COR-L47 (cell line): ENCODE measurements around the gene IGFN1.

Experiments used
- DNase-seq: peaks from one replicate; lab custom pipeline; 2025; lab: John Stamatoyannopoulos, UW

The IGFN1 gene

DNA sequence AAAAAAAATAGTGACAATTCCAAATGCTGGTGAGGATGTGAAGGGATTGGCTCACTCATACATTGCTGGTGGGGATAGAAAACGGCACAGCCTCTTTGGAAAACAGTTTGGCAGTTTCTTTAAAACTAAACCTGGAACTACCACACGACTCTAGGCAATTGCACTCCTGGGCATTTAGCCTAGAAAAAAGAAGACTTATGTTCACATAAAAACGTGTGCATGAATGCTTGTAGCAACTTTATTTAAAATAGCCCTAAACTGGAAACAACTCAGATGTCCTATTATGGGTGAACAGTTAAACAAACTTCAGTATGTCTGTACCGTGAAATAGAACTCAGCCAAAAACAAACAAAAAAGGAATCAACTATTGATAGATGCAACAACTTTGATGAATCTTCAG is 26.9 kb upstream of the IGFN1 start:
- DNase-seq, result no peak

GRCh38 chr1:201164645-201165044 is 26.0 kb upstream of the IGFN1 start:
- no peak for DNase-seq

GRCh38 chr1:201167041-201167991 is 23.3 kb upstream of the IGFN1 start:
- DNase-seq, result peak; percentile 68

GRCh38 chr1:201169203-201169602 is 21.4 kb upstream of the IGFN1 start:
- DNase-seq, result no peak

GRCh38 chr1:201169971-201170532 is 20.6 kb upstream of the IGFN1 start:
- DNase-seq, result no peak

GRCh38 chr1:201170533-201171062 is 20.0 kb upstream of the IGFN1 start:
- DNase-seq, result peak; percentile 98

- DNase-seq, result no peak
Observed at GRCh38 chr1:201171063-201172036, 19.3 kb upstream of the IGFN1 start.

DNA sequence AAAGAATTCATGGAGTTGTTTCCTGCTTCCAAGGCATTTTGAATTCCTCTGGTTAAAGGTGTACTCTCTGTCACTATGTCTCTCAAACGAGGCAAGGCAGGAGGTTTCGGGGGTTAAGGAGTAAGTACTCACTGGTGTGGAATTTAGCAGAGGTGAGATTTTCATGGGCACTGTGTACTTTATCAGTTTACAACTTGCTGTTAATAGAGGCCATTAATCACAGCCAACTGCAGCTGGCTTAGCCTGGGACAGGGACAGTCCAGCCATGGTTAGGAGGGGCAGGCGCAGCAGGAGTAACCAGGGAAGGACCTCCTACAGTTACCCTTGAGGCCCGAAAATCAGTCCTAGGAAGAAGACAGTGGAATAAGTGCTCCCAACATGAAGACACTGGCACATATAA is 18.3 kb upstream of the IGFN1 start:
- DNase-seq, result no peak

DNA sequence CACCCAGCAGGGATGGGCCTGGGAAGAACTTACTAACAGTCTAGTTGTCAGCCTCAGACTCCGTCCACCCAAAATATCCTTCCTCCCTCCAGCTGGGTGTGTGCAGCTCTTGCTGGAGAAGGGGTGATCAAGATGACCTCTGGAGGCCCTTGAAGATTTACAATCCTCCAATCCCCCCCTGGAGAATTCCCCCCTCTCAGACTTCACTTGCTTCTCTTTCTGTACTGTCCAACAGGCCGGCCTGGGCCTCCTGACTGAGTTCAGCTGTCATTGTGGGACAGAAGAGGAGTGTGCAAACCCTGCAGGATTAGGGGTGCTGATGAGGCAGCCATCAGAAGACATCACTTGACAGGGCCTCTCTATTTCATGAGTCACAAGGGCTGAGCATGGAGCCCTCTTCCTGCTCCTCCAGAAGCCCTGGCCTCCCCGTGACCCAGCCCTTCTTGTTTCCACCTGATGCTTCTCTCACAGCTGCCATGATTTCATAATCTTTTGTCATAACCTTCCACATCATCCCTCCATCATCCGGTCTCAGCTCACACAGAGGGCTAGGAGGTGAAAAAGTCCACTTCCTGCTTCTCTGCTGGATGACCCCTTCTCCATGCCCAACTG is 17.5 kb upstream of the IGFN1 start:
- DNase-seq, result no peak

- DNase-seq, result no peak
Observed at GRCh38 chr1:201173736-201174135, 16.9 kb upstream of the IGFN1 start.

GRCh38 chr1:201175820-201176500 is 14.7 kb upstream of the IGFN1 start:
- DNase-seq, result no peak

- DNase-seq, result no peak
Observed at GRCh38 chr1:201176940-201177339, 13.7 kb upstream of the IGFN1 start.

- no peak for DNase-seq
Observed at GRCh38 chr1:201178718-201179117, 11.9 kb upstream of the IGFN1 start.

GRCh38 chr1:201180141-201180540 is 10.5 kb upstream of the IGFN1 start:
- no peak for DNase-seq

GRCh38 chr1:201180901-201181300 is 9.7 kb upstream of the IGFN1 start:
- DNase-seq, result no peak

GRCh38 chr1:201181323-201181722 is 9.3 kb upstream of the IGFN1 start:
- DNase-seq, result no peak

- no peak for DNase-seq
Observed at GRCh38 chr1:201181726-201182125, 8.9 kb upstream of the IGFN1 start.

DNA sequence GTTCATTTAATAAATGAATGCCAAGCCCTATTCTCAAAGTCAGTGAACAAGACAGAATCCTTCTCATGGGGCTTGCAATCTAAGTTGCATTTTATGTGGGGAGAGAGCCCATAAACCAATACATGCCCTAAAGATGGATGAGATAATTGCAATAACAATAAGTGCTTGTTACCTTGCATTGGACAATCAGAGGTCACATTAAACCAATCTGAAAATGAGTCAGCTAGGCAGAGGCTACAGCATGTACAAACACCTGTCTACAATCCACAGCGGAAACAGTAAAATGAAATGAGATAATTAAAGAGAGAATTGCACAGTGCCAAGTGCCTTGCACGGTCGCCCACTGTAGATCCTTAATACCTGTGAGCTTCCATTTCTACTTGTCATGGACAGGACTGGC is 7.4 kb upstream of the IGFN1 start:
- peak; percentile 32 for DNase-seq

DNA sequence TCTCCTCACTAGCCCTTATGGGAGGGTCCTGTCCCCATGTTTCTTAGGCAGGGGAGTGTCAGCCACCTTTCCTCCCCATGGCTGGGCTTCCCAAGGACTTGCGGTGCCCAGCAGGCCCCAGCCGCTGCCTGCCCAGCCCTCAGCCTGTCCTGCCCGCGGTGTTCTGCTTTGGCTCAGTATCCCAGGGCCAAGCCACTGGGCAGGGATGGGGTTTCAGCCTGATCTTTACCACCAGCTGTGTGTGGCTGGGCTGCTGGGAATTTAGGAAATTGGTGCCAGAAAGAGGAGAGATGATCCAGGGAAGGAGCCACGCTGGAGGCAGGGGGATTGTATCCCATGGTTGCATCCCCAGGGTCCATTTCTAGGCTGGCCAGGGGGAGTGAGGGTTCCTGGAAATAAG is 6.9 kb upstream of the IGFN1 start:
- no peak for DNase-seq

- no peak for DNase-seq
Observed at GRCh38 chr1:201184307-201185122, 6.1 kb upstream of the IGFN1 start.
